Effector CD4-positive, alpha-beta T cell (primary cell): ENCODE data around the gene GUCA2A.

ENCODE experiments used
- DNase-seq: peaks from one replicate; pipeline ENCODE4 v3.0.0-alpha.2; 2020

The GUCA2A gene

DNA sequence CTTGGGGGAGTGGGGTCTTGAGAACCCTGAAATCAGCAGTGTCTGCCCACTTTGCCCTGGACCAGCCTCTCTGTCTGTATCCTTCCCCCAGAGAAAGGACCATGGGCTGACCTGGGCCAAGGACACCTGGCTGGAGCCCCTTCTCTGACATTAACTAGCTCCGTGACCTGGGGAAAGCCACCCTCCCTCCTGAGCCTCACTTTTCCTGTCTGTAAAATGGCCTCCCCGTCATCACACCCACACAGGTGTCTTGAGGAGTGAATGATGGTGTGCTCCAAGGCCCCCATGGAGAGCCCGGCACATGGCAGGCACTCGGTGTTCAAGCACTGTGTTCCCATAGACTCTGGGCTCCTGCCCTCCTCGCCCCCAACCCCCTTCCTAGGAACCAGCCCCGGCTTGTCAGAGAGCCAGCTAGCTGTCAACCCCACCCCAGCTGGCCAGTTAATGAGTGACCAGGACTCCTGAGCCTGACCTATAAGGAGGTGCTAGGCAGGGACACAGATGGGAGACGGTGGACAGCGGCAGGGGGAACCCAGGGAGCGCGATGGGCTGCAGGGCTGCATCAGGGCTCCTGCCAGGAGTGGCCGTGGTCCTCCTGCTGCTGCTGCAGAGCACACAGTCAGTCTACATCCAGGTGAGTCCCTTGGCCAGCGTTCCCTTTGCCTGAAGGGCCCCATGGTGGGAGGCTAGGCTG is 11.5 kb downstream of the GUCA2A start, which contains the start of gene GUCA2B:
TSS of gene GUCA2B (plus strand) at position 504 of the 694 bp plus-strand sequence. CDS start at position 545, 41 bp downstream.
- DNase-seq: no peak

DNA sequence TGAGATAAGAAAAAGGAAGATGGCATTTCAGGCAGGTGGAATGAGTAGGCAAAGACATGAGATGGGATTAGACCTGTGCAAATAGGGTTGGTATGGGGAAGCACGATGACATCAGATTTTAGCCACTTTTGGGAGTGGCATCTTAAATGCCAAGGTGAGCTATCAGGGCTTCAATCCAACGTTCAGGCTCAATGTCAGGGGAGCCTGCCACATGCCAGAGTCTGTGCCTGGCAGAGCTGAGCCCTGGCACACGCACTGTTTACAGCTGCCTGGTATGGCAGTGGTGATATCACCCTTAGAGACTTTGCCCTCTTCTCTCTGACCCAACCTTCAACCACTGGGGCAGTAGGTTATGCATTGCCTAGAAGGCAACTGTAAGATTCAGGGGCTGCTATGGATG is 12.4 kb downstream of the GUCA2A start:
- no peak for DNase-seq

- no peak for DNase-seq
Observed at GRCh38 chr1:42150651-42151050, 13.9 kb downstream of the GUCA2A start.

- no peak for DNase-seq
Observed at GRCh38 chr1:42148166-42148565, 16.4 kb downstream of the GUCA2A start.

DNA sequence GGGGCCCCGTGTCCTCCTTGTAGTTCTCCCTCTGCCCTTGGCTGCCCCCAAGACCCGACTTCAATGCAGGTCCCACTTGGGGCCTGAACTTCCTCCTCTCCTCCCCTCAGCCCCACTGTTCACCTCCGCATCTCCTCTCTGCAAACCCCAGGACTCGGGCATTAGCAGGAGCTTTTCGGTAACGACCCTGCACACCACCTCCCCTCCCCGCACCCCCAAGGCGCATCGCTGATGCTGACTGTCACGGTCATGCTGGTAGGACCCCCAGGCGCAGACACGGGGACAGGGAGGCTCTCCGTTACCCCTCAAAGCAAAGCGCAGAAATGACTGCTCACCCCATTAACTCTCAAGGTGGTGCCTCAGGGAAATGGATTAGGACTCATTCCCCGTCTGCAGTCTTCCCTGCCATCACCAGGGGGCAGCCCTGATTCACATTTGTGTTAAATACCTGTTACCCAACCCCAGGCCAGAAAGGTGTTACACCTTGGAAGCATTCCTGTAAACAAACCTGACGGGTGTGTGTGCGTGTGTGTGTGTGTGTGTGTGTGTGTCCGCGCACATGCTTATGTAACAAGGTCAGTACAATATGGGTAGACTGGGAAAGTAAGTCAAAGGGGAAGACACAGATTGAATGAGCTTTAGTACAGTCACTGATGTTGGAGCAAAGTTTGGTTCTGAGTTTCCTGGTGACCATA is 17.8 kb downstream of the GUCA2A start:
- peak; percentile 45 for DNase-seq

GRCh38 chr1:42145764-42146625 is 18.6 kb downstream of the GUCA2A start:
- DNase-seq: no peak

GRCh38 chr1:42145389-42145716 is 19.2 kb downstream of the GUCA2A start:
- DNase-seq: no peak

DNA sequence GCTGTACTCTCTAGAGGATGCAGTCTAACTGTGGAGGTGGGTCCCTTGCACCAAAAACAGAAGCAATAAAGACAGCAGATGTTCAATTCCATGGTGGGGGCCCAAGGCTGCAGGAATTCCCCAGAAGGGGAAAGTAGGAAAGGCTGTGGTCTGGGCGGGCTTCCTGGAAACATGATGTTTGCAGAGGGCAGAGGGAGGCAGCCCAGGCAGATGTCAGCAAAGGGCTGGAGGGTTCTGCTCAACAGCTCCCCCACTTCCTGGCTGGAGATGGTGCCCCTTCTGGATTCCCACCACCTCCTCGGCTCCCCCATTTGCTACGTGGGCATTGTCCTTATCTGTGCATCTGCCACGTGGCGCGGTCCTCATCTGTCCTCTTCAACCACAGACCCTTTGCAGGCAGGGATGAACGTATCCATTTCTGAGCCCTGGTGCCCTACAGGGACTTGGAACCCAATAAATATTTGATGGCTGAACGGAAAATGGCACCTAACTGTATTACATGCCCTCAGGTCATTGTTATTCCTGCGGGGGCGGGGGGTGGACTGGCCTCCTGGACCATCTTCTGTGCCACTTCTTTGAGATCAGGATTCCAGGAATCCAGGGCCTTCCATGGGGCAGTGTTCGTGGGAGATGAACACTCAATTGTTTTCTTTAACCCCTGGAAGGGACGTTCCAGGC is 19.7 kb downstream of the GUCA2A start:
- DNase-seq: no peak

DNA sequence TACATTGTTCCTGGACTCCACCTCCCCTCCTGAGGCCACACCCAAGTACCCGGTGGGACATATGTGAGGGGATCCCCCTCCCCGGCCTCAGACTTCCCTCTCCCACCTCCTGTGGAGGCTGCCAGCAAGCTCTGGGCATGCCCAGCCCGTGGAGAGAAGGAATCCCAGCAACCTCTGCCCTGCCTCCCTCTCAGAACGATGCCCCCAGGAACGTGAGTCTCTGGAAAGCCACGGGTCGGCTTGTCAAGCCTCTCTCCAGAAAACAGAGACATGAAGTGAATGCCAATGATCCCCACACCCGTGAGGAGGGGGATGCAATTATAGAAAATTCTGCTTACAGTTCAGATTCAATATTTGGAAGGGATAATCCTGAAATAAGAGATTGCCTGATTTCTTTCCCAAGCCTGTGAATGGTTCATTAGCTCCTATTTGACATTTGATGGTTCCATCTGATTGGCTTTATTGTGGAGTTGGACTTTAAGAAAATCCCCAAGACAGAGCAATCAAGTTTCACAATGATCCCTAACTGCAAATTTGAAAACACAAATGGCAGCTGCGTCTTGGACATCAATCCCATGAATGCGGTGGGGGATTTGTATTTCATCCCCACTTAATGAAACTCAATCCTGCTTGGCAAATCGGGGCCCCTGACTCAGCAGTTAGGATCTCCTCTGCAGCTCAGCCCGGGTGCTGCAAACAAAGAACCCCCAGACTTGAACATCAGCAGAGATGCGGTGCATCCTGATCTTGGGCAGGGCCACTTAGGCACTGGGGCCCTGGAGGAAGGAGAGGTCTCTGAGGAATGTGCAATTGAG is 20.4 kb downstream of the GUCA2A start:
- DNase-seq: no peak

DNA sequence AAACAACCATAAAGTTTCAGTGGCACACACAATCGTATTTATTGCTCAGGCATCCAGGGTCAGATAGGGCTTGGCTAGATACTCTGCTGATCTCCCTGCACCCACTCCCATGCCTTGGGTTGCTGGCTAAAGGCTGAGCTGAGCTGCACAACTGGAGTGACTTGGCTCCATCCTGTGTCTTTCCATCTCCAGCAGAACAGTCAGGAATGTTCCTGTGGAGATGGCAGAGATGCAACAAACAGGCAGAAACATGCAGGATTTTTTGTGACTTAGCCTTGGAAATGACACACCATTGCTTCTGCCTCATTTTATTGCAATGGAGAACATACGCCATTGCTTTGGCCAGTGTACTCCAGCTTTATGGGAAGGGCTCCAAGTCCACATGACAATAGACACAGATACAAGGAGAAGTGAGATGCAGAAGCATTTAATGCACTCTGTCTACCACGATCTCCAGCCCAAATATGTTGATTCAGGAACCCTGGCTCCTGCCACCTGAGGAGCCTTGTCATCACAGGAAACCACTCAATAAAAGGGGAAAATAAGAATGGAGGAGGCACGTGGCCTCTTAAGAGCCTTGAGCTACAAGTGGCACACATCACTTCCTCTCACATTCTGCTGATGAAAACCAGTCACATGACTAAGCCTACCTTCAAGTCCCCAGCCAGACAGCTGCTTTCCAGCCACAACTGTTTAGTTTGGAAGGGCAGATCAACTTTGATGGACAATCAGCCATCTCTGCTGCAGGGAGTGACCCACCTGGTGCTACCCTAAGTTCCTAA is 21.5 kb downstream of the GUCA2A start:
- no peak for DNase-seq

- no peak for DNase-seq
Observed at GRCh38 chr1:42141978-42142377, 22.6 kb downstream of the GUCA2A start.

- DNase-seq: no peak
Observed at GRCh38 chr1:42140191-42140590, 24.4 kb downstream of the GUCA2A start.

GRCh38 chr1:42139444-42139843 is 25.1 kb downstream of the GUCA2A start:
- DNase-seq: no peak

DNA sequence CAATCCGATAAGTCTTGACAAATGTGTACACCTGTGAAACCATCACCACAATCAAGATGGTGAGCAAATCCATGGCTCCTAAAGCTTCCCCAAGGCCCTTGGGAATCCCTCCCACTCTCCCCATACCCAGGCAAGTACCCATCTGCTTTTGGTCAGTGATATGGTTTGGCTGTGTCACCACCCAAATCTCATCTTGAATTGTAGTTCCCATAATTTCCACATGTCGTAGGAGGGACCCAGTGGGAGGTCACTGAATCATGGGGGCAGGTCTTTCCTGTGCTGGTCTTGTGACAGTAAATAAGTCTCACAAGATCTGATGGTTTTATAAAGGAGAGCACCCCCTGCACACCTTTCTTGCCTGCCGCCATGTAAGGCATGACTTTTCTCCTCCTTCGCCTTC is 26.0 kb downstream of the GUCA2A start:
- DNase-seq: no peak

DNA sequence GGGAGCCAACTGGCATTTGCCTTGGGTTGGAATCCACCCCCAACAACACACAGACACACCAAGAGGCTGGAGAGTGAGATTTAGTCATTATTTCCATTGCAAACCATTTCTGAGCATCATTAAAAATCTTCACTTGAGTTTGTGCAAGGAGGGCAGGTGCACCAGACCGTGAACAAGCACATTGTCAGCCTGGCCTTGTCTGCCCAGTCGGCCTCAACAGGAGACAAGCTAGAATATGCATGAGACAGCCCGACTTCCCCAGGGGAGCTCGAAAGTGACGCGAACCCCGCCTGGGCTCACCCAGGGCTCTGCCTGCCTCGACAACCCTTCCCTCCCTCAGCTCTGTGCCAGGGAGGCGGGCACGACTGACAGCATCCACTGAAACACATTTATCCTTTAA is 26.8 kb downstream of the GUCA2A start:
- no peak for DNase-seq

- DNase-seq: no peak
Observed at GRCh38 chr1:42136466-42136865, 28.1 kb downstream of the GUCA2A start.

DNA sequence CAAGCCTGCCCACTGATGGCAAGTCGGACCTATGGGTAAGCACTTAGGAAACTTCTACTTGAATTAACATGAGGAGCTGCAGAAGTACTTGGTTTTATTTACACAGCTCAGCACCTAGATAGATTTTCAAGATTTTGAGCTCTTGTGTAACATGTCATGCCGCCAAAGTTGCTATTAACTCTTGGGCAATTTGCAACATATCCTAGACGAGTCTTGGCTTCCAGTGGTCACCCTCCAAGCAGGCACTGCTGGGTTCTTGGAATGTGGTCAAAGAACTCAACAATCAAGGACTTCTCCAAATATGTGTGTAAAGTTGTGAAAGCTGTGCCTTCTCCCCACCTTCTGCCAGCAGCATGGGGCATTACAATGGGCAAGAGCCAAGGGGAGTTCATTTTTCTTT is 29.1 kb downstream of the GUCA2A start:
- no peak for DNase-seq

DNA sequence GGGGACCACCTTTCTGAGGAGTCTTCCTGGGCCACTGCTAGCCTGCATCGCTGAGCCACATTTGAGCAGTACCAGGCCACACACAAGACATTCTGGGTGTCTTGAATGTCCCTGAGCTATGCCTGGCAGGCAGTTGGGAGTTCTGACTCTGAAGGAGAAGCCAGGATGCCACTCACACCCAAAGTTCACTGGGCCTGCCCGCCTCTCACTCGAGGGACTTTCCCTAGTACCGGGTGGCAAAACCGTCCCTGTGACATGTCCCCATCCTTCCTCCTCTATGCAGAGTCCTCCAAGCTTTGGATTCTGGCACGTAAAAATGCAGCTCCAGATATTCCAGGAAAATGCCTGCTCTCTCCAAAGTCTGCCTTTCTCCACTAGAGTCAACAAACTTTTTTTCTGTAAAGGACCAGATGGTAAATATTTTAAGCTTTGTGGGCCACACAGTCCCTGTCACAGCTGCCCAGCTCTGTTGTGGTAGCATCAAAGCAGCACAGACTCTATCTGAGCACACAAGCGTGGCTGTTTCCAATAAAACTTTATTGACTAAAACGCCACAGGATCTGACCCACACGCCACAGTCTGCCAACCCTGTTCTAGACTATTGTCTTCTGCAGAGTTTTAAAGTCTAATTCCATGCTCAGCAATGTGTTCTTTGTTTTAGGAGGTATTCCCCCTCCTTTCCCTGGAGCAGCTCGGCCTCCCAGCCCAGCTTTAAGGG is 30.6 kb downstream of the GUCA2A start:
- no peak for DNase-seq

DNA sequence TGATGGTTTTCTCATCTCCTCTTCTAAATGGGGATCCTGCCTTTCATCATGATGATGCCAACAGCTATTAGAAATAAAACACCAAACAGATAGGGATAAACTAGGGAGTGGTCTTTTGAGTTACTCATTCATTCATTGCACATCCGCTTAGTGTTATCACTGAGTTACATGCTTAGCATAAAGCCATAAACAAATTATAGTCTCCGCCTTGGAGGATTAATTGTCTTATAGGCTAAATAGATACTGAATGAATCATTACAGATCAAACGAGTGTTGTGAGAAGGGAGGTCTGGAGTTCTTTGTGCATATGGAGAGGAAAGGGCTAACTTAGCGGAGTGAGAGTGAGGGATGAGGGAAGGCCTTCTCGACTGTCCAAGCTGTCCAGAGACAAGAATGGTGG is 31.2 kb downstream of the GUCA2A start:
- no peak for DNase-seq

GRCh38 chr1:42130061-42130660 is 34.4 kb downstream of the GUCA2A start:
- DNase-seq: no peak
